ENCODE results near the gene C15orf39. TPM values are rescaled to one million over a fixed set of nuclear protein-coding genes. Genes with fewer than 3 reads are reported as not detected.

Gene C15orf39
- total and polyA plus RNA-seq, 2 donors from 2014 or later: 5.7 to 32.7 TPM

GRCh38 chr15:75177360-75178071 lies 24.2 kb upstream of the C15orf39 start:
- intact Hi-C loops (cut with DNase I): no loop called here
- H3K4me3 ChIP-seq (ENCODE audit: low read length in 3 of 3): no peak overlapping the region
- H3K27ac ChIP-seq (ENCODE audit: low read depth in 2 of 2, low read length in 2 of 2): no peak overlapping the region
- no peaks in the 10 kb centered on the region for H3K27me3 ChIP-seq (ENCODE audit: control insufficient read depth, insufficient read depth, low read length)
- no peaks in the 10 kb centered on the region for H3K9me3 ChIP-seq (ENCODE audit: control insufficient read depth in 2 of 3, insufficient read depth in 1 of 3, low read length in 3 of 3)
- FAIRE-seq (no peak), DNase-seq (peak in 1 of 5 donors; percentile 38)
- H3K4me1 ChIP-seq (ENCODE audit: control insufficient read depth in 2 of 3, insufficient read depth in 2 of 3, low read depth in 1 of 3, low read length in 3 of 3): peaks cover 0 to 5% (median 0%) of the 10 kb centered on the region in 3 donors
- no peak for TF ChIP-seq CTCF (IDR thresholded peaks at IDR 0.05; ENCODE audit: borderline replicate concordance, extremely low read depth, insufficient read depth)
- no peaks in the 10 kb centered on the region for H3K36me3 ChIP-seq (ENCODE audit: control insufficient read depth in 2 of 3, insufficient read depth in 3 of 3, low read length in 3 of 3)
- no peak overlapping the region for H3K9ac ChIP-seq (ENCODE audit: low read length in 3 of 3)

- peak; percentile 42 to 85 (median 65) for DNase-seq
- no peak for FAIRE-seq
- peak overlapping the region in 2 of 3 donors; percentile 7 to 39 for H3K4me3 ChIP-seq (ENCODE audit: low read length in 3 of 3)
Measured at GRCh38 chr15:75178171-75178937, 23.3 kb upstream of the C15orf39 start.

GRCh38 chr15:75178938-75179745 lies 22.5 kb upstream of the C15orf39 start:
- Histone ChIP-seq H3K4me1 (ENCODE audit: control insufficient read depth in 2 of 3, insufficient read depth in 2 of 3, low read depth in 1 of 3, low read length in 3 of 3) (peaks cover 0 to 5% (median 0%) of the 10 kb centered on the region in 3 donors), H3K4me3 (ENCODE audit: low read length in 3 of 3) (peak overlapping the region in 2 of 3 donors; percentile 7 to 39), H3K9ac (ENCODE audit: low read length in 3 of 3) (peak overlapping the region in 1 of 3 donors; percentile 46), H3K36me3 (ENCODE audit: control insufficient read depth in 2 of 3, insufficient read depth in 3 of 3, low read length in 3 of 3) (no peaks in the 10 kb centered on the region), H3K27ac (ENCODE audit: low read depth in 2 of 2, low read length in 2 of 2) (no peak overlapping the region), H3K9me3 (ENCODE audit: control insufficient read depth in 2 of 3, insufficient read depth in 1 of 3, low read length in 3 of 3) (no peaks in the 10 kb centered on the region), H3K27me3 (ENCODE audit: control insufficient read depth, insufficient read depth, low read length) (no peaks in the 10 kb centered on the region)
- intact Hi-C loops (cut with DNase I): no loop called here
- DNase-seq (peak in 2 of 5 donors; percentile 6 to 42), FAIRE-seq (no peak)
- no peak for TF ChIP-seq CTCF (IDR thresholded peaks at IDR 0.05; ENCODE audit: borderline replicate concordance, extremely low read depth, insufficient read depth)

More at GRCh38 chr15:75178171-75178937, 23.3 kb upstream of the C15orf39 start:
- H3K9ac ChIP-seq (ENCODE audit: low read length in 3 of 3): peak overlapping the region in 1 of 3 donors; percentile 46
- intact Hi-C loops (cut with DNase I): no loop called here
- H3K4me1 ChIP-seq (ENCODE audit: control insufficient read depth in 2 of 3, insufficient read depth in 2 of 3, low read depth in 1 of 3, low read length in 3 of 3): peaks cover 0 to 5% (median 0%) of the 10 kb centered on the region in 3 donors
- H3K27me3 ChIP-seq (ENCODE audit: control insufficient read depth, insufficient read depth, low read length): no peaks in the 10 kb centered on the region
- no peak for TF ChIP-seq CTCF (IDR thresholded peaks at IDR 0.05; ENCODE audit: borderline replicate concordance, extremely low read depth, insufficient read depth)
- H3K36me3 ChIP-seq (ENCODE audit: control insufficient read depth in 2 of 3, insufficient read depth in 3 of 3, low read length in 3 of 3): no peaks in the 10 kb centered on the region
- H3K27ac ChIP-seq (ENCODE audit: low read depth in 2 of 2, low read length in 2 of 2): no peak overlapping the region
- H3K9me3 ChIP-seq (ENCODE audit: control insufficient read depth in 2 of 3, insufficient read depth in 1 of 3, low read length in 3 of 3): no peaks in the 10 kb centered on the region

All from kidney (tissue), 14 donors.